ENCODE results near the gene PTH1R.

DNA sequence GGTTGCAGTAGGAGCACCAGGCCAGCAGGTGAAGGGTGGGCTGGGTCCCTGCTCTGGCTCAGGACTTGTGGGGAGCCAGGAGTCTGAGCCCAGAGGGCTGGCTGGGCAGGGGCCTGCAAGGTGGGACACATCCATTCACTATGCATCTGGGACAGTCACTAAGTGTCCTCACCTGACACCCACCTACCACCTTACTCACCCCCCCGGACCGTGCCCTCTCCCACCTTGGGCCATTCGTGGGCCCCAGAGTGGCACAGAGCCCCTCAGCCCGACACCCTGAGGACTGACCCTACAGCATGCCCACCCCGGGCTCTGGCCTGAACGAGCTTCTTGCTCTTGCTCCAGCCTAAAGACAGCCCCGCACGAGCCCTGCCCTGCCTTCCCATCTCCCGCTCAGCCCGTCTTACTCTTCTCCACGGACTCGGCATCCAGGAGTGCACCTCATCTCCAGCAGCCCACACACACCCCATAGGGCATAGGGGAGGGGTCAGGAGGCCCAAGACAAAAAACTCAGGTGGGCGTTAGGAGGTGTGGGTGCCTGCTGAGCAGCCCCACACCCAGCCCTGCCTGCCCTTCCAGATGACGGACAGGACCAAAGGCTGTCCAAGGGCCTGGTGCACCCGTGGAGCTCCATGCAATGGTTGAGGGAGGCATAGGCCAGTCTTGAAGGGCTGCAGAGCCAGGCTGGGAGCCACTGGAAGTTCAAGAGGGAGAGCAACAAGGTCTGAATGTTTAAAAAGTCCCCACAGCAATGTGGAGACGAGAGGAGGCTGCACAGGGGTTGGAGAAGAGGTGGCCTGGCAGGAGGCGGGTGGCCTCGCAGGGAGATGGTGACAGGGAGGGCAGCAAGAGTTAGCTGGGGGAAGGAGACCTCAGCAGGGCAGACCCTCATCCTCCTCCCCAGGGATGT is 27.0 kb downstream of the PTH1R start:
- TF ChIP-seq, protein P1, sequence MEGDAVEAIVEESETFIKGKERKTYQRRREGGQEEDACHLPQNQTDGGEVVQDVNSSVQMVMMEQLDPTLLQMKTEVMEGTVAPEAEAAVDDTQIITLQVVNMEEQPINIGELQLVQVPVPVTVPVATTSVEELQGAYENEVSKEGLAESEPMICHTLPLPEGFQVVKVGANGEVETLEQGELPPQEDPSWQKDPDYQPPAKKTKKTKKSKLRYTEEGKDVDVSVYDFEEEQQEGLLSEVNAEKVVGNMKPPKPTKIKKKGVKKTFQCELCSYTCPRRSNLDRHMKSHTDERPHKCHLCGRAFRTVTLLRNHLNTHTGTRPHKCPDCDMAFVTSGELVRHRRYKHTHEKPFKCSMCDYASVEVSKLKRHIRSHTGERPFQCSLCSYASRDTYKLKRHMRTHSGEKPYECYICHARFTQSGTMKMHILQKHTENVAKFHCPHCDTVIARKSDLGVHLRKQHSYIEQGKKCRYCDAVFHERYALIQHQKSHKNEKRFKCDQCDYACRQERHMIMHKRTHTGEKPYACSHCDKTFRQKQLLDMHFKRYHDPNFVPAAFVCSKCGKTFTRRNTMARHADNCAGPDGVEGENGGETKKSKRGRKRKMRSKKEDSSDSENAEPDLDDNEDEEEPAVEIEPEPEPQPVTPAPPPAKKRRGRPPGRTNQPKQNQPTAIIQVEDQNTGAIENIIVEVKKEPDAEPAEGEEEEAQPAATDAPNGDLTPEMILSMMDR (IDR thresholded peaks at IDR 0.05): no peak
- TF ChIP-seq POLR2AphosphoS5 (IDR thresholded peaks at IDR 0.05; ENCODE audit: insufficient read depth in 1 of 2, low read depth in 1 of 2): no peak

Data from vagina (tissue), 2 donors.